HG03442 (cell line): Measurements from ENCODE around the gene GET4.
A peak's percentile ranks its signal among the peaks of the same experiment; 100 is the strongest.

Source experiments
- ATAC-seq: cut with Tn5 transposase; IDR thresholded peaks from one replicate; pipeline ENCODE4 v1.9.1; 2021; ENCODE audit warnings: mild to moderate bottlenecking, moderate library complexity; ENCODE audit not compliant: unreplicated experiment

GET4 gene

GRCh38 chr7:898460-898854 lies 22.1 kb downstream of the GET4 start:
- ATAC-seq: no peak

- ATAC-seq: no peak
These were observed 22.7 kb downstream of the GET4 start for GRCh38 chr7:898855-899681.

GRCh38 chr7:899806-900205 lies 23.5 kb downstream of the GET4 start:
- ATAC-seq: no peak

- ATAC-seq: no peak
These were observed 24.1 kb downstream of the GET4 start for GRCh38 chr7:900331-901040.

GRCh38 chr7:901041-901387 lies 24.7 kb downstream of the GET4 start:
- ATAC-seq: no peak

- no peak for ATAC-seq
These were observed 25.2 kb downstream of the GET4 start for GRCh38 chr7:901388-902154.

GRCh38 chr7:902996-903395 lies 26.6 kb downstream of the GET4 start:
- no peak for ATAC-seq

- ATAC-seq: no peak
These were observed 27.8 kb downstream of the GET4 start for GRCh38 chr7:903921-904755.

- ATAC-seq: no peak
These were observed 28.5 kb downstream of the GET4 start for GRCh38 chr7:904847-905246.

GRCh38 chr7:906776-907157 lies 30.4 kb downstream of the GET4 start:
- ATAC-seq: no peak

- no peak for ATAC-seq
These were observed 31.0 kb downstream of the GET4 start for GRCh38 chr7:907158-907980.

GRCh38 chr7:908159-908581 lies 31.8 kb downstream of the GET4 start:
- ATAC-seq: no peak

- ATAC-seq: peak; percentile 63
These were observed 32.4 kb downstream of the GET4 start for GRCh38 chr7:908591-909357.

- no peak for ATAC-seq
These were observed 33.3 kb downstream of the GET4 start for GRCh38 chr7:909358-910329.

- ATAC-seq: no peak
These were observed 34.1 kb downstream of the GET4 start for GRCh38 chr7:910441-910861.

- no peak for ATAC-seq
These were observed 34.6 kb downstream of the GET4 start for GRCh38 chr7:910931-911431.

- no peak for ATAC-seq
These were observed 35.6 kb downstream of the GET4 start for GRCh38 chr7:911791-912480.
